Breast epithelium (tissue), 3 donors: ENCODE data around the gene LIPA.

Source experiments
- CTCF ChIP-seq, 3 donors: fragments of 450-650 bp; IDR thresholded peaks; one replicate each; pipeline ENCODE4 v1.5.1; 2016 to 2017; ENCODE audit warnings: antibody characterized with exemption in 3 of 3, mild to moderate bottlenecking in 3 of 3, moderate library complexity in 3 of 3
- POLR2A ChIP-seq: fragments of 450-650 bp; IDR thresholded peaks from one replicate; pipeline ENCODE4 v1.6.1; 2016; ENCODE audit warnings: antibody characterized with exemption, mild to moderate bottlenecking, moderate library complexity
- POLR2AphosphoS5 ChIP-seq, 3 donors: sonication (generic); formaldehyde crosslinking; IDR thresholded peaks; one replicate each; pipeline ENCODE4 v1.6.1; 2017; ENCODE audit warnings: antibody characterized with exemption in 3 of 3

- no peak for TF ChIP-seq CTCF (IDR thresholded peaks at IDR 0.05)
- no peak for TF ChIP-seq POLR2A
- TF ChIP-seq POLR2AphosphoS5 (IDR thresholded peaks at IDR 0.05), result no peak
Observed at GRCh38 chr10:89184638-89185037, 66.9 kb downstream of the LIPA start.
